Keratinocyte (primary cell): ENCODE measurements around the gene NUMB. TPM values are rescaled to one million over a fixed set of nuclear protein-coding genes. Genes with fewer than 3 reads are reported as not detected.

Experiments
- DNase-seq: peaks from one replicate; pipeline ENCODE4 v3.0.0-alpha.2; 2011; ENCODE audit warnings: low read depth, missing footprints, low spot score
- FAIRE-seq: peaks from 2 replicates; lab custom pipeline; 2011; peaks lifted over from hg19 to GRCh38; lab: Jason Lieb, UNC
- H2AFZ ChIP-seq: 2 replicates; pipeline ENCODE4 v1.6.0; 2012; ENCODE audit warnings: low read length, control low read depth, inconsistent platforms; ENCODE audit not compliant: control insufficient read depth
- H3K27ac ChIP-seq: 2 replicates; pipeline ENCODE4 v1.5.1; 2011; ENCODE audit warnings: low read length; ENCODE audit not compliant: control insufficient read depth, insufficient read depth
- H3K27me3 ChIP-seq: 3 replicates; pipeline ENCODE4 v1.6.0; 2011; ENCODE audit warnings: low read length; ENCODE audit not compliant: control insufficient read depth, insufficient read depth; ENCODE audit errors: extremely low read depth
- H3K36me3 ChIP-seq, 2 experiments: 2 replicates in 1 of 2; 3 replicates in 1 of 2; pipeline ENCODE4 v1.5.1; 2011; ENCODE audit warnings: low read length in 2 of 2, mild to moderate bottlenecking in 1 of 2; ENCODE audit not compliant: control insufficient read depth in 2 of 2, insufficient read depth in 2 of 2; ENCODE audit errors: extremely low read depth in 1 of 2
- H3K4me1 ChIP-seq: 3 replicates; pipeline ENCODE4 v1.5.1; 2011; ENCODE audit warnings: low read length; ENCODE audit not compliant: control insufficient read depth, insufficient read depth; ENCODE audit errors: extremely low read depth
- H3K4me2 ChIP-seq: 3 replicates; pipeline ENCODE4 v1.6.0; 2011; ENCODE audit warnings: low read depth, low read length; ENCODE audit not compliant: control insufficient read depth, insufficient read depth; ENCODE audit errors: extremely low read depth
- H3K4me3 ChIP-seq, 3 experiments: fragments of 200-600 bp in 1 of 3; sonication (generic) in 1 of 3; 2 replicates in 2 of 3; 3 replicates in 1 of 3; pipeline ENCODE4 v1.5.1; 2011 to 2016; ENCODE audit warnings: low read length in 3 of 3, mild to moderate bottlenecking in 3 of 3, control low read depth in 2 of 3, inconsistent platforms in 1 of 3, low read depth in 1 of 3, mixed read lengths in 1 of 3, mixed run types in 1 of 3, moderate library complexity in 1 of 3; ENCODE audit not compliant: control insufficient read depth in 2 of 3, insufficient read depth in 2 of 3; ENCODE audit errors: extremely low read depth in 1 of 3
- H3K79me2 ChIP-seq: 2 replicates; pipeline ENCODE4 v1.6.0; 2012; ENCODE audit warnings: low read length; ENCODE audit not compliant: control insufficient read depth, insufficient read depth
- H3K9ac ChIP-seq: 3 replicates; pipeline ENCODE4 v1.6.0; 2011; ENCODE audit warnings: low read length; ENCODE audit not compliant: control insufficient read depth, insufficient read depth; ENCODE audit errors: extremely low read depth
- H3K9me1 ChIP-seq: 3 replicates; pipeline ENCODE4 v1.6.0; 2011; ENCODE audit warnings: low read length; ENCODE audit not compliant: control insufficient read depth, insufficient read depth; ENCODE audit errors: extremely low read depth
- H3K9me3 ChIP-seq: 2 replicates; pipeline ENCODE4 v1.5.1; 2012; ENCODE audit warnings: low read depth, low read length; ENCODE audit not compliant: control insufficient read depth
- H4K20me1 ChIP-seq: 3 replicates; pipeline ENCODE4 v1.6.0; 2011; ENCODE audit warnings: low read length; ENCODE audit not compliant: control insufficient read depth, insufficient read depth; ENCODE audit errors: extremely low read depth
- CTCF ChIP-seq, 3 experiments: IDR thresholded peaks in 1 of 3; conservative IDR thresholded peaks in 1 of 3; optimal IDR thresholded peaks in 1 of 3; 2 replicates in 2 of 3; 3 replicates in 1 of 3; pipeline versions ENCODE3 to v1.5.1; 2011; ENCODE audit warnings: low read length in 3 of 3, mild to moderate bottlenecking in 3 of 3, moderate library complexity in 2 of 3, control low read depth in 1 of 3, inconsistent platforms in 1 of 3; ENCODE audit not compliant: insufficient read depth in 2 of 3; ENCODE audit errors: extremely low read depth in 1 of 3
- EZH2 ChIP-seq: IDR thresholded peaks from one replicate; pipeline ENCODE4 v1.6.1; 2012; ENCODE audit warnings: inconsistent platforms, mild to moderate bottlenecking, low read length, moderate library complexity
- dilution Hi-C: fragments of 300-500 bp; cut with MboI; formaldehyde crosslinking; loops from one replicate; pipeline ENCODE4 v1.7.0; 2020; ENCODE audit warnings: low sequenced_read_pairs; ENCODE audit not compliant: extremely low pct_ligation_motif_present
- polyA plus RNA-seq, 5 experiments: library from polyadenylated mRNA; depleted of rRNA in 3 of 5; stranded (reverse) in 3 of 5; stranded (forward) in 1 of 5; unstranded in 1 of 5; fragments of >200 nt; gene quantifications; 1 replicate in 1 of 5; 2 replicates in 3 of 5; 3 replicates in 1 of 5; pipeline versions ENCODE4 v1.2.1 to v1.2.3, GENCODE V29; 2011 to 2012; ENCODE audit warnings: missing spikeins in 2 of 5, low read depth in 1 of 5, low replicate concordance in 1 of 5

The NUMB gene
- polyA plus RNA-seq, 1 donor (not counting 4 experiments of a cell fraction or from before 2014, with no cell fraction given) = 110 TPM

GRCh38 chr14:73455294-73455693, 3.1 kb downstream of the NUMB start:
- H3K27me3 ChIP-seq = no peaks in the 10 kb centered on the region
- H3K9me1 ChIP-seq = peaks cover 2% of the 10 kb centered on the region
- H3K79me2 ChIP-seq = peaks cover 77% of the 10 kb centered on the region
- no peak overlapping the region for H3K9ac ChIP-seq
- H3K36me3 ChIP-seq = peaks cover 0 to 5% of the 10 kb centered on the region in 2 experiments
- dilution Hi-C loops = no loop called here
- peak overlapping the region; percentile 50 for H3K4me2 ChIP-seq
- FAIRE-seq = no peak
- peaks cover 27% of the 10 kb centered on the region for H3K4me1 ChIP-seq
- peak overlapping the region; percentile 19 for H3K27ac ChIP-seq
- no peak for DNase-seq
- H4K20me1 ChIP-seq = peaks cover 12% of the 10 kb centered on the region
- no peak overlapping the region for H3K4me3 ChIP-seq
- no peak for TF ChIP-seq CTCF (optimal IDR thresholded peaks at IDR 0.05 in 1 of 3, IDR thresholded peaks at IDR 0.05 in 1 of 3, conservative IDR thresholded peaks at IDR 0.05 in 1 of 3; ENCODE audit: extremely low read depth in 1 of 3, insufficient read depth in 2 of 3, low read length in 3 of 3)
- TF ChIP-seq EZH2 = no peak
- H2AFZ ChIP-seq = no peak overlapping the region
- no peaks in the 10 kb centered on the region for H3K9me3 ChIP-seq

- H3K9me3 ChIP-seq = no peaks in the 10 kb centered on the region
- H4K20me1 ChIP-seq = peaks cover 12% of the 10 kb centered on the region
- no peak overlapping the region for H2AFZ ChIP-seq
- H3K9me1 ChIP-seq = peaks cover 2% of the 10 kb centered on the region
- H3K27me3 ChIP-seq = no peaks in the 10 kb centered on the region
- H3K4me1 ChIP-seq = peaks cover 19% of the 10 kb centered on the region
- no peak for TF ChIP-seq EZH2
- peak; percentile 90 for FAIRE-seq
- peak overlapping the region; percentile 39 for H3K4me2 ChIP-seq
- no peak for DNase-seq
- H3K36me3 ChIP-seq = peaks cover 0 to 5% of the 10 kb centered on the region in 2 experiments
- no peak overlapping the region for H3K27ac ChIP-seq
- dilution Hi-C loops = no loop called here
- no peak overlapping the region for H3K9ac ChIP-seq
- H3K79me2 ChIP-seq = peaks cover 98% of the 10 kb centered on the region
- H3K4me3 ChIP-seq = no peak overlapping the region
Measured at GRCh38 chr14:73452341-73453186, 5.8 kb downstream of the NUMB start.
